ENCODE data around the gene IYD. TPM values are rescaled to one million over a fixed set of nuclear protein-coding genes. Genes with fewer than 3 reads are reported as not detected.

IYD gene
- total and polyA plus RNA-seq, 2 experiments from 2014 or later, result not detected

- Histone ChIP-seq H3K4me2 (ENCODE audit: unreplicated experiment) (no peak overlapping the region), H3K9me2 (ENCODE audit: insufficient read depth) (no peaks in the 10 kb centered on the region), H3K79me2 (ENCODE audit: insufficient read depth) (no peaks in the 10 kb centered on the region), H3K4me1 (ENCODE audit: insufficient read depth) (peaks cover 21% of the 10 kb centered on the region), H3K36me3 (ENCODE audit: low read depth) (no peaks in the 10 kb centered on the region), H3K9ac (no peak overlapping the region), H3K9me3 (ENCODE audit: low read depth) (no peaks in the 10 kb centered on the region), H4K20me1 (ENCODE audit: insufficient read depth) (no peaks in the 10 kb centered on the region), H3K4me3 (no peak overlapping the region), H3F3A (ENCODE audit: insufficient read depth) (peaks cover 12% of the 10 kb centered on the region), H3K27me3 (replicated peaks; ENCODE audit: insufficient read depth) (no peaks in the 10 kb centered on the region), H2AFZ (no peak overlapping the region), H3K27ac (no peak overlapping the region)
- DNase-seq, result peak; percentile 64
- TF ChIP-seq EZH2phosphoT487 (IDR thresholded peaks at IDR 0.05; ENCODE audit: insufficient read depth, low read depth), result no peak
- no peak for TF ChIP-seq EZH2 (IDR thresholded peaks at IDR 0.05; ENCODE audit: insufficient read depth, poor library complexity, severe bottlenecking)
- in situ Hi-C loops (cut with MboI), result loop anchor here (5.0 kb wide), 1 partner anchor 266 kb away; no protein-coding TSS in a partner anchor
Observed at GRCh38 chr6:150343434-150343833, 25.4 kb upstream of the IYD start.

GRCh38 chr6:150345781-150346180 is 23.0 kb upstream of the IYD start:
- TF ChIP-seq EZH2 (IDR thresholded peaks at IDR 0.05; ENCODE audit: insufficient read depth, poor library complexity, severe bottlenecking), result no peak
- no peak for TF ChIP-seq EZH2phosphoT487 (IDR thresholded peaks at IDR 0.05; ENCODE audit: insufficient read depth, low read depth)
- no peaks in the 10 kb centered on the region for H3K9me2 ChIP-seq (ENCODE audit: insufficient read depth)
- H3K79me2 ChIP-seq (ENCODE audit: insufficient read depth), result no peaks in the 10 kb centered on the region
- H3K4me3 ChIP-seq, result no peak overlapping the region
- H3K9ac ChIP-seq, result no peak overlapping the region
- H3K4me2 ChIP-seq (ENCODE audit: unreplicated experiment), result no peak overlapping the region
- H3K27ac ChIP-seq, result no peak overlapping the region
- peaks cover 21% of the 10 kb centered on the region for H3K4me1 ChIP-seq (ENCODE audit: insufficient read depth)
- H3F3A ChIP-seq (ENCODE audit: insufficient read depth), result peaks cover 13% of the 10 kb centered on the region
- no peaks in the 10 kb centered on the region for H3K36me3 ChIP-seq (ENCODE audit: low read depth)
- no peak overlapping the region for H2AFZ ChIP-seq
- in situ Hi-C loops (cut with MboI), result no loop called here
- H3K9me3 ChIP-seq (ENCODE audit: low read depth), result no peaks in the 10 kb centered on the region
- H3K27me3 ChIP-seq (replicated peaks; ENCODE audit: insufficient read depth), result no peaks in the 10 kb centered on the region
- peak; percentile 67 for DNase-seq
- H4K20me1 ChIP-seq (ENCODE audit: insufficient read depth), result no peaks in the 10 kb centered on the region
- WGBS, 2 experiments (ENCODE audit: low coverage in 1 of 2, low lambda C conversion rate in 2 of 2, missing lambda C conversion rate in 2 of 2), result 47% methylated on average over 3 of the region's 3 CpGs

- no peaks in the 10 kb centered on the region for H3K79me2 ChIP-seq (ENCODE audit: insufficient read depth)
- WGBS, 2 experiments (ENCODE audit: low coverage in 1 of 2, low lambda C conversion rate in 2 of 2, missing lambda C conversion rate in 2 of 2), result 38 to 47% methylated on average over 2 of the region's 2 CpGs
- H3K9me2 ChIP-seq (ENCODE audit: insufficient read depth), result no peaks in the 10 kb centered on the region
- H4K20me1 ChIP-seq (ENCODE audit: insufficient read depth), result no peaks in the 10 kb centered on the region
- H3K36me3 ChIP-seq (ENCODE audit: low read depth), result no peaks in the 10 kb centered on the region
- peak; percentile 50 for DNase-seq
- TF ChIP-seq EZH2phosphoT487 (IDR thresholded peaks at IDR 0.05; ENCODE audit: insufficient read depth, low read depth) (no peak), EZH2 (IDR thresholded peaks at IDR 0.05; ENCODE audit: insufficient read depth, poor library complexity, severe bottlenecking) (no peak)
- in situ Hi-C loops (cut with MboI), result no loop called here
- no peak overlapping the region for H3K9ac ChIP-seq
- H3K27ac ChIP-seq, result no peak overlapping the region
- H3F3A ChIP-seq (ENCODE audit: insufficient read depth), result peaks cover 19% of the 10 kb centered on the region
- H3K4me2 ChIP-seq (ENCODE audit: unreplicated experiment), result no peak overlapping the region
- H3K9me3 ChIP-seq (ENCODE audit: low read depth), result no peaks in the 10 kb centered on the region
- H3K4me3 ChIP-seq, result no peak overlapping the region
- no peak overlapping the region for H2AFZ ChIP-seq
- H3K4me1 ChIP-seq (ENCODE audit: insufficient read depth), result peaks cover 21% of the 10 kb centered on the region
- no peaks in the 10 kb centered on the region for H3K27me3 ChIP-seq (replicated peaks; ENCODE audit: insufficient read depth)
Observed at GRCh38 chr6:150346346-150346745, 22.5 kb upstream of the IYD start.

- Histone ChIP-seq H3K36me3 (ENCODE audit: low read depth) (no peaks in the 10 kb centered on the region), H3K79me2 (ENCODE audit: insufficient read depth) (no peaks in the 10 kb centered on the region), H3K9ac (no peak overlapping the region), H3K9me3 (ENCODE audit: low read depth) (no peaks in the 10 kb centered on the region), H3F3A (ENCODE audit: insufficient read depth) (peaks cover 33% of the 10 kb centered on the region), H3K4me3 (no peak overlapping the region), H4K20me1 (ENCODE audit: insufficient read depth) (no peaks in the 10 kb centered on the region), H3K27me3 (replicated peaks; ENCODE audit: insufficient read depth) (no peaks in the 10 kb centered on the region), H3K27ac (no peak overlapping the region), H2AFZ (no peak overlapping the region), H3K9me2 (ENCODE audit: insufficient read depth) (no peaks in the 10 kb centered on the region), H3K4me1 (ENCODE audit: insufficient read depth) (peaks cover 34% of the 10 kb centered on the region), H3K4me2 (ENCODE audit: unreplicated experiment) (no peak overlapping the region)
- WGBS, 2 experiments (ENCODE audit: low coverage in 1 of 2, low lambda C conversion rate in 2 of 2, missing lambda C conversion rate in 2 of 2), result 97% methylated on average over 5 of the region's 5 CpGs
- no peak for DNase-seq
- in situ Hi-C loops (cut with MboI), result no loop called here
- TF ChIP-seq EZH2 (IDR thresholded peaks at IDR 0.05; ENCODE audit: insufficient read depth, poor library complexity, severe bottlenecking) (no peak), EZH2phosphoT487 (IDR thresholded peaks at IDR 0.05; ENCODE audit: insufficient read depth, low read depth) (no peak)
Observed at GRCh38 chr6:150347845-150348244, 21.0 kb upstream of the IYD start.

- TF ChIP-seq EZH2 (IDR thresholded peaks at IDR 0.05; ENCODE audit: insufficient read depth, poor library complexity, severe bottlenecking), result no peak
- TF ChIP-seq EZH2phosphoT487 (IDR thresholded peaks at IDR 0.05; ENCODE audit: insufficient read depth, low read depth), result no peak
- no peak for DNase-seq
Observed at GRCh38 chr6:150349546-150349945, 19.3 kb upstream of the IYD start.

More at GRCh38 chr6:150349546-150349945, 19.3 kb upstream of the IYD start:
- Histone ChIP-seq H3K27ac (no peak overlapping the region), H3K27me3 (replicated peaks; ENCODE audit: insufficient read depth) (no peaks in the 10 kb centered on the region), H3K9ac (no peak overlapping the region), H3K9me3 (ENCODE audit: low read depth) (no peaks in the 10 kb centered on the region), H4K20me1 (ENCODE audit: insufficient read depth) (no peaks in the 10 kb centered on the region), H3K79me2 (ENCODE audit: insufficient read depth) (no peaks in the 10 kb centered on the region), H3K36me3 (ENCODE audit: low read depth) (no peaks in the 10 kb centered on the region), H3K9me2 (ENCODE audit: insufficient read depth) (no peaks in the 10 kb centered on the region), H2AFZ (no peak overlapping the region), H3F3A (ENCODE audit: insufficient read depth) (peaks cover 40% of the 10 kb centered on the region), H3K4me2 (ENCODE audit: unreplicated experiment) (no peak overlapping the region), H3K4me1 (ENCODE audit: insufficient read depth) (peaks cover 32% of the 10 kb centered on the region), H3K4me3 (no peak overlapping the region)
- WGBS, 2 experiments (ENCODE audit: low coverage in 1 of 2, low lambda C conversion rate in 2 of 2, missing lambda C conversion rate in 2 of 2), result 63 to 67% methylated on average over 4 of the region's 4 CpGs
- in situ Hi-C loops (cut with MboI), result no loop called here
